HG03064 (cell line): ENCODE measurements around the gene ABCD3.

ENCODE experiments used
- ATAC-seq: cut with Tn5 transposase; IDR thresholded peaks from one replicate; pipeline ENCODE4 v1.9.1; 2021; ENCODE audit warnings: low read depth; ENCODE audit not compliant: unreplicated experiment

ABCD3 gene

DNA sequence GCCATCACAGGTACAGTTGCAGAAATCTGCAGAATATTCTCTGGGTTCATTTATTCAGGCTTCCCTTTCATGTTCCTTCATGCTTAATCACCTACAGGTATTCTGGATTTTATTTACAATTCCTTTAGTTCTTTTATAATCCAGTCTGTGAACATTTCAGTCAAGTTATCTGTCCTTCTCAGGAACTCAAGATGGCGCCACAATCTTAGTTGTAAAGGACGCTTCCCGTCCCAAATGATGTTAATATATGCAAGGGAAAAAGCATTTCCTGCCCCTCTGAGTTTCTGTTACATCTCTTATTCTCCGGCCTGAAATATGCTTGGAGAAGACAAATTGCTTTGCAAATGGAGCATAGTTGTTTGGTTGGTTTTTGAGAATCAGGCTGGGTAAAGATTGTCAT is 104.1 kb downstream of the ABCD3 start:
- ATAC-seq = no peak

DNA sequence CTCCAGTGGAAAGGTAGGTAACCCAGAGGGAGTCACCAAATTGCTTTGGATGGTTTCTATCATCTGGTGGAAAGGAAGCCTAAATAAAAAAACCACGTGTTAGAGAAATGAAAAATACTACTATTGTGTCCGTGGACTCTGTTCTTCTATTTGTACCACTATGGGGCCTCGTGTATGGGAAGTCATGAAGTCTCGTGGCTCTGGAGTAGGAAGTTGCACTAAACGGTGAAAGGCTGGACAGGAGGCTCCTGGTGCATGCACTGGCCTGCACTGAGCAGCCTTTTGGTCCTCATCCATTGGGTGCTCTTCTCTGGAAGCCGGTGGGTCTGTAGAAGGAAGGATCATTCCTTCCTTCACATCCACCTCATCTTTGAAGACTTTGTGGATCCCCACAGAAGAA is 106.3 kb downstream of the ABCD3 start:
- no peak for ATAC-seq

DNA sequence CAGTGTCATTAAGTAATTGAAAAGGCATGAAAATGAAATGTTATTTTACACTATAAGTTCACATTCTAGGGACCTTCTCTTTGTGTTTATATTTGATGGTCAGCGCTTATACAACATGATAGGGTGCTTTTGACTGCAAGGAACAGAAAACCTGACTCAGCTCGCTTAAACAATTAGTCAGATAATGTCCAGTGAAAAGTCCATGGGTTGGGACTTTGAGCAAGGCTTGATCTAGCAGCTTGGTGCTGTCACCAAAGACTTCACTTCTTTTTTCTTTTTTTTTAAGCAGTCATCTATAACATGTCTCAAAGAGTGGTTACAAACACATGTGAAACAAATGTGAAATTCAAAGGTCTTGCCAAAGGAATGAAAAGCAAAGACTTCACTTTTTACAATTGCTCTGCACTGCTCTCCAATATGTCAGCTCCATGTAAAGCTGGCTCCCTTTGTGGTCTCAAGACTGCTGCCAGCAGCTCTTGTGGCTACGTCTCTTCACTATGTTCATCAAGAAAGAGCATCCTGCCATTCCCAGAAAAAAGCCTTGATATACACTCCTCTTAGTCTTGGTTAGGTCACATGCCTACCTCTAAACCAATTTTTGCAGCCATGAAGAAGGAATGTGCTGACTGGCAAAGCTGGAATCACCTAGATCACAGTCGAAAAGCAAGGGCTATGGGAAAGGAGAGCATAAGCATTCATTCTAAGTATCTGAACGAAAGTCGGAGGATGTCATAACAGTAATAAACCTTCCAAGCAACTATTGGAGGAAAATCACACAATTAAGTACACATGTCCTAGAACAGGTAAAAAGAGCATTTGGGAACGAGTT is 108.2 kb downstream of the ABCD3 start:
- ATAC-seq = no peak

DNA sequence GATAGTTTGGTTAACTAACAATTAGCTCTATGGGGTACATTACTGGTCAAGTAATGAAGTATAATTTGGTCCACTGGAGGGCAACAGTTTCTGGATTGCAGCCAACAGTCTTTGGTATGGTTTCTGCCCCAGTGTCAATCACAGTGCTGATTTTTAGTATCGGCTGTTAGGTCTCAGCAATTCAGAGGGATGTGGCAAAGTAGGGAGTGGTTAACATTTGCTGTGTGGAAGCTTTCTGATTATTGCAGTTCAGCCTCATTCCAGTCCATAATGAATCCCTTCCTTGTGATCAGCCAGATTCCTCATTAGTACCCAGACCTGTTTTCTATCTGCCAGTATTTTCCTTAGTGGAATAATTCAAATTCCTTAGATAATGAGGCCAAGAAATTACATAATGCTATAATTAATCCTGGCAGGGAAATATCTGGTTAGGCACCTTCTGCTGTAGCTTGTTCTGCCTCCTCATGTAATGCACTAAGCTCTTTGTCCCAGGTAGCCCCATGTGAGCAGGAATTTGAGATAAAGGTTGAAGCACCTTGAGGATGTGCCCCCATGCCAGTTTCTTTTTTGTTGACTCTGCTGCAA is 109.3 kb downstream of the ABCD3 start:
- ATAC-seq = no peak

DNA sequence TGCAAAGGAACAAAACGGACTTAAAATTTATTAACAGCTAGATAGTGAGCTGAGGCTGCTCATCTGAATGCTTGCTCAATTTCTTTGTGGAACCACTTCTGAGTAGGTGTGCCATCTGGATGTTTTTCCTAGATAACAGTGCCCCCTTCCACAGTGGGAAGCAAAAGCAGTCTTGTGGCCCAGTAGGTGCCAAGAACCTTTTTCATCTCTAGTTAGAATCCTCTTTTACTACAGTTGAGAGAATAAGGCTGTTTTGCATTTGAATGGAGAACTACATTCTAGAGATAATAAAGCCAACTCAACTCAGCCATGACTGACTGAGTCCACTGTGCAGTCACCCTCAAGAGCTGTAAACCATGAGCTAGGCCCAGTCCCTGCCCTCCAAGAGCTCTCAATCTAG is 110.1 kb downstream of the ABCD3 start:
- ATAC-seq = no peak

DNA sequence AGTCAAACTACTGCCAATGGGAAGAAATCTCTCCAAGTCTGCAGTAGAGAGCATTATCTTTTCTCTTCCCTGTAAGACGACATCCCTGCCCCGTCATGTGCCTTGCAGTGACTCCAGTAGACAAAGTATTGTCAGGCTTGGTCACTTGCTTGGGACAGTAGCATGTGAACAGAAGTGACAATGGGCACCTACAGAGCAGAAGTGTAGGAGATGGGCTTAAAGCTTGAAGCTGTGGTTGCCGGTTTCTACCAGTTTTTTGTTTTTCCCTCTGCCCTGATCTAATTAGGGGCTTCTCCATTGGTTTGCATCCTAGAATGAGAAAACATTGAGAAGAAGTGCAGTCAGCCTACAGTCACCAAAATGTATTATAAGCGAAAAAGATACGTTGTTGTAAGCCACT is 110.6 kb downstream of the ABCD3 start:
- ATAC-seq = no peak

DNA sequence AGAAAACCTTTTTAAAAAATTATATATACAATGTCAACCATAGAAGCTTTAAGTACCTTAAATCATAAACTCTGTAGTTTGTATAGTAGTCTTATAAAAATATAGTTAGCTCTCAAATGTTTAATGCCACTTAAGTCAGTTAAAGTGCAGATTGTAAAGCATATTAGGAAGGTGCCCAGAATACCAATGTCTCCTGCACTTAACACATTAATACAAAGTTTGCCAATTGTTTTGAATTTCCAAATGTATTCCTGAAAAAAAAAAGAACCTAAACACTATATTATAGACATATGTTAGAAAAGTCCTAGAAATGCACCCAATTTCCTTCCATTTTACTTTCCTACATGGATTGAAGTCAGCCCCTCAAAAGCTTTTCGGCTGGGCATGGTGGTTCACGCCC is 111.2 kb downstream of the ABCD3 start:
- no peak for ATAC-seq

DNA sequence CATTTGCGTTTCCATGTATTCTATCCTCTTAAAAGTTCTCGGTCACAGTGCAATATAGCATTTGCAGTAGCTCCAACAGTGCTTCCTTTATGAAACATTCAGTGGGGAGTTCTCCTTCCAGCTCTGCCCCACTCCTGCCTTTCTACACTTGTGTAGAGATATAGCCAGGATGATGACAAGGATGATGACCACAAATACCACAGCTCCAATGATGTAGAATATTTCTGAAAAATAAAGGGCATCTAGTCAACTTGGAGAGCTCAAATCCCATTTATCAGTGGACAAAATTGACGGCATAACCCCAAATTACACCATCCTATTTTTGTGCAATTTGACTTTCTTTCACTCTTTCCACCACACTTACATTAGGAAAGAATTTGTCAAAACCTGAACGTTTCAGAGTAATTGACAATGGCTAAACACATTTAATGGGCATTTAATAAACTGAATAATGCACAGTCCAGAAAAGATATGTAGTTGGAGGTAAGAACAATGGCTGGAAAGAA is 112.2 kb downstream of the ABCD3 start:
- no peak for ATAC-seq

DNA sequence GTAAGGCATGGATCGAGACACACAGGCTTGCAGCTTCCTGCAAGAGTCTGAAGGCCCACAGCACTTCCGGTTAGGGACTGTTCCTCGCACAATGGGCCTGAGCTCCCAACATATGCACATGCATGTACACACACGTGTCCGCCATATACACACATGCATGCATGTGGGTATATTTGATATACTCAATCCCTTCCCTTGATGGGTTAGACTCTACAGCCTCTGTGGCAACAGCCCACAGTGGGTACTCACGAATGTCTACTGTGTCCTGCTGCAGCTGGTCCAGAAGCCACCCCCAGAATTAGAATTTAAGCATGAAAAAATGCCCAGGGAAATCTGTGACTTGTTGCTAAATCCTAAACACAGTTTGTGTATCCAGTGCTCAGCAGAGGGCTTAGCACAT is 113.5 kb downstream of the ABCD3 start:
- ATAC-seq = no peak

DNA sequence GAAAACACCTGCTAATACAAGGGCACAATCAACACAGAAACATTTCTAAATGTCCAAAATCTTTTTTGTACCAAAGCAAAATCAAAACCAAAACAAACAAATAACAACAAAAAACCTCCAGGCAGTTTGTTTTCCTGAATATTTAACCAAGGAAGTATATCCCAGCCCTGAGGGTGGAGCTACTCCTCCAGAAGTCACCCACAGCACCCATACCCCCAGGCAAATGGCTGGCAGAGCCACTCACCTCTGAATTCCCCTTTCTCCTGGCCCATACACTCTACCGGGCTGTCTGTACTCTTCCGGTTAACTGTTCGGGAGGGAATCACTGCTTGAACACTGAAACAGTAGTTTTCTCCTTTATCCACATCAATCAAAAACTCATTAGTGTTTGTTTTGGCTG is 113.9 kb downstream of the ABCD3 start:
- no peak for ATAC-seq

DNA sequence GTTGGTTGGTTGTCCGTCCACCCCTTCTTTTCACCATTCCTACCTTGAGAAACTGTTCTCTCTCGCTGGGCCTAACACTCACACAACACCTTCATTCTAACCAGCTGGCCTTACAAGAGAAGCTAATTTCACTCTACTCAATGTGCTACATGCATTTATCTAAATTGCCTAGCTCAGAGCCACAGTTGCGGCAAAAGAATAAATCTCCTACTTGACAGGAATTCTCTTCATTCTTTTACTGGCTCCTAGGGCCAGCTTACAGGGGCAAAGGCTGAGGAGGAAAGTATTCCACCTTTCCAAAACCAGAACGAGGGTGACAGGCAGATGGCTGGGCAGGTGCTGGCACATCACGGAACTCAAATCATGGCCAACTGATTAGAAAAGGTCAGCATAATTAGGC is 116.9 kb downstream of the ABCD3 start:
- no peak for ATAC-seq

DNA sequence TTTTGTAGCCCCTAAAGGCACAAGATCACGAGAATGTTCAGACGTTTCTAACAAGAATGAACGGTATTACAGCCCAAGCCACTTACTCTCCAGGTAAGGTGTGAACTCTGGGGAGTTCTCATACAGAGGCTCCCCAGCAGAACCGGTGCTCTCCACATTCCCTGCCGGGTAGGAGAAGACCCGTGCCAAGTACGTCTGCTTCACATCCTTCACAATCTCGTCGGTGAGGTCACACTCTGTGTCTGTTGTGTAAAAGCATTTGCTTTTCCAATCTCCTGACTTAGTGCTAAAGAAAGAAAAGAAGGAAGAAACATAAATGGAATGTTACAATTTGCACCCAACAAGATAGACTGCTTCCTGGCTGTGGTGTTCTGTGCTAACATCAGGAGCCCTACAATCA is 117.7 kb downstream of the ABCD3 start:
- no peak for ATAC-seq

DNA sequence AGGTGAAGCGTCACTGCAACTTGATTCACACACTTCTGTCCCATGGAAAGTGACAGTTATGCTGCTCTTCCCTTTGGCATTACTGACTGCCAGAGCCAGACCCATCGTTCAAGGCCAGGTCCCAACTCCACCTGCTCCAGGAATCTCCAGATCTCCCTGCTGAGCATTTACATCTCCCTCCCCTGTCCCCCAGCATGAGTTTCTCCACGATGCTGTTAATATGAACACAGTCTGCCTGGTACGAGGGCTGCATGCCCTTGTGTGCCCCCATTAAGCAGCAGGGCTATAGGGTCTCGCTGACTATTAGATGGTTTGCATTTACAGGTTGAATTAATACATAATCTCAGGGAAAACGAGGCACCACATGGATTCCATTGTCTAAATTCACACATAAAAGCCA is 119.1 kb downstream of the ABCD3 start:
- no peak for ATAC-seq

DNA sequence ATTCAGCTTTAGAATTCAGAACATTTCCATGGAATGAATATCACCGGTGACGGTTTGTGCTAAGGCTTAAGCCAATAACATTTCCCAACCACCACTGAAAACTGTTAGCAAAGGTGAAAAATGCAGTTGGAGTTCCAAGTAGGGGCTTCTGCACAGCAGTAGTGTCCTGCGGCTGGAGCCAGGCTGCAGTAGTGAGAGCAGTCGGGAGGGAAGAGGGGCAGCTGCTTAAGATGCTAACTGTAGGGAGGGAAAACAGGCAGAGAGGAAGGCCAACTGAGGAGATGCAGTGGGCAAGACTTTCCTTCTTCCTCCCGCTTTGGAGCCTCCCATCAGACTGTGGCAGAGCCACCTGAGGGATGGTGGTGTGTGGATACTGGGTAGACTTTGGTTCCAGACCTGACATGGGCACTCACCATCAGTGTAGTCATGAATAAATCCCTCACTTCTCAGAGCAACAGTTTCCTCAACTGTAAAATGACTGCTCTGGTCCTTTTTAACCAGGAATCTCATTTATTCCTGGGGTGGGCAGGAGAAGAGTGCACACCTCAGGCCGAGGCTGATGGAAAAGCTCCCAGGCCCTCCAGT is 120.1 kb downstream of the ABCD3 start:
- no peak for ATAC-seq

DNA sequence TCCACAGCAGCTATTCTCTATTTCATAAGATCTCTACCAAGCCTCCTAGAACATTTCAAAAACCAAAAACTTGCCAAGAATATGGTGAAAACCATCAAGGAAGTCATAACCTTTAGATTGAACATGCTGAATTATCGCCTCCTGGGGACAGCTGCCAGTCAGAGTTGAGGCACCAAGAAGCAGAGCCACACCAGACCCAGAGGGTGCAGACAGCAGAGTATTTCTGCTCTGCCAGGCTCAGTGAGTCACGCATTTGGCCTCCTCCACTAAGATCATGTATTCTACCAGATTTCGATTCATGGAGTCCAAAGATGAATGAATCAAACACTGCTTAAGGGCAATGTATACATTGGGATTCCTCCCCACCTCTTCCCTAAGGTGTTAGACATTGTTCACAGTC is 121.3 kb downstream of the ABCD3 start:
- no peak for ATAC-seq

DNA sequence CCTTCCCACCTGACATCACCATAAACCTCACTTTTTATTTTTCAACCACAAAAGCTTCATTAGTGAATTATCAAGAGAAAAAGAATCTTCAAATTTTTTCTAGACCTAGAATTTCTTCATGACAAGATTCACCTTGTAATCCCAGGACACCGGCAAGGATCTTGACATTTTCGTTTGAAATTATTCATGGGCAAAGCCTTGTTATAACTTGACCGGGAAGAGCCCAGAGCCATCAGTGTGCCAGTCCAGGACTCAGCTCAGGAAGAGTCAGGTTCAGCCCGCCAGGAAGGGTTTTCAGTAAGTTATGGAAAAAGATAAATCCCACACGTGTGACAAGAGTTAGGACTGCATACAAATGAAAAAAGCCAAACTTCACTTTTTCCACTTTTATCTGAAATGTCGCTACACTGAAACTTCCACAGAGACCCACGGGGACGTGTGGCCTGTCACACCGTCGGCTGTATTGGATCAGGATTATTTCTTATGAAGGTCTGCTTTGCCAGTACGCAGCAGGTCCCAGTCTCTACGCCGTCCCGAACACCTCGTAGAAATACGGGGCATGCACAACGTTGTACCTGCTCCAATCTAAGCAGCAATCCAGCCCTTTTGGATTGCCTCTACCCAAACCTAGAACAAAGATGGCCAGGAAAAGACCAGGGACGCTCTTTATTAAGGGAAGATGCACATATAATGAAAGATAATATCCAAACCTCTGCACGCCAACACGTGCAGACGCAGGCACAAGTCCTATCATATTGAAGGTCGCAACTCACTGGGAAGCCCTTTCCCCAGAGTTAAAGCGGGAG is 122.5 kb downstream of the ABCD3 start:
- ATAC-seq = no peak

DNA sequence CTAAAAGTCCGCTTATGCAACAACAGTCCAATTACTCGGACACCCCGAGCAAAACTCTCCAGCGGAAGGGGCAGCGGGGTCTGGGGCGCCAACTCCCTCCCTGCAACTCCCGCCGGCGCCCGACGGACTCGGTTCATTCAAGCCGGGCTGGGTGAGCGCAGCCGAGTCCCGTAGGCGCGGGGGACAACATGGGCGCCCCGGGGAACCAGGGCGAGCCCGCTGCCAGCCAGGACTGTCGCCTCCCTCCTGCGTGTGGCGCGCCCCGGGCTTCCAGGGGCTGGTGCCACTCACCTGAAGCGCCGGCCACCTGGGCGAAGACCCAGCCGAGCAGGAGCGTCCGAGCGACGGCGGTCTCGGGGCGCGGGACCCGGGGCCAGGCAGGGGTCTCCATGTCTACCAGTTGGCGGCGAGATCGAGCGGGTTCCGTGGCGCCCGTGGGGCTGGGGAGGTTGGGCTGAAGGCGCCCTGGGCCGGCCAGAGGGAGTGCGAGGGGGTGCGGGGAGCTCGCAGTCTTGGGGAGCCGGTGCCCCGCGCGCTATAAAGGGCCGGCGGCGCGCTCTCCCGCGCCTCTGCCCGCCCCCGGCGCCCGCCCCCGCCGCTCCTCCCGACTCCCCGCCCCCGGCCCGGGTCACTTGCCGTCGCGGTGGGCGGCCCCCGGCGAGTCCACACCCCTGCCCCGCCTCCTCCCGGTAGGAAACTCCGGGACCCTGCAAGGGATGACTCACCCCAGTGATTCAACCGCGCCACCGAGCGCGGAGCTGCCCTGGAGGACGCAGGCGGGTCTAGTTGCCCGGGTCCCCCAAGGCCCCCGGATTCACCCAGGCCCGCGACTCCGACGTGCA is 123.3 kb downstream of the ABCD3 start, which contains the start of gene F3:
F3 (minus strand) TSS at position 514 of the 842 bp plus-strand sequence; CDS start at position 391, 123 bp downstream.
- ATAC-seq = peak; percentile 76

DNA sequence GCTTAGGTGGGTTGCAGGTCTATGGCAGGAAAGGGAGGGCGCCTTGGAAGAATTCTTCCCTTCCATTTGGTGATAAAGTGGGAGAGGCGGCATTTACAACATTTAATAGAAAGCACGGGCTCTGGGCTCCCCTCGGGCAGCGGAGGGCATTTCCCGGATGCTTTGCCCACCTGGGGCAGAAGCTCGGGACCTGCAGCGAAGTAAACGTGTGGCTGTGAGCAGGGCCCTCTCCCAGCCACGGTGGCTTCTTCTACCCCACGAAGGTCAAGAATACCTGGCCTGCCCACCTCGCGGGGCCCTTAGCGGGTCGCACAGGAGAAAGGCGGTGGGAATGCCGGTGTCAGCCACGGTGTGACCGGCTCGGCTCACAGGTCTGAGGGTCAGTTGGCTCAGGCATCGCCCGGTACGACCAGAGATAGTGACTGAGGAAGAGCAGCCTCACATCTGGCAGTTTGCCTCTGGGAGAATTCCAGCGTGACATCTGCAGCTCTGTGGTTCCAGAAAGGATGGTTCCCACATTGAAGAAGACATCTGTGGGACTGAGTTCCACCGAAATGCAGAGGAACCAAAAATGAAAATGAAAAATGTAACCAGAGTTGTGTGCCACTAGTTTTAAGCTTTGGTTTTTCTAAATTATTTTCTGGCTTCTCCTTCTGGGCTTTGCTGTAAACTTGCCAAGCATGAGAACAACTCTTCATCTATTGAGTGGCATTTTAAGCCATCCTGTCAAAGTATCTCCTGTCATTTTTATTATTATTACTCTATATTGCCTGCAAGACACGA is 124.1 kb downstream of the ABCD3 start:
- peak; percentile 22 for ATAC-seq

DNA sequence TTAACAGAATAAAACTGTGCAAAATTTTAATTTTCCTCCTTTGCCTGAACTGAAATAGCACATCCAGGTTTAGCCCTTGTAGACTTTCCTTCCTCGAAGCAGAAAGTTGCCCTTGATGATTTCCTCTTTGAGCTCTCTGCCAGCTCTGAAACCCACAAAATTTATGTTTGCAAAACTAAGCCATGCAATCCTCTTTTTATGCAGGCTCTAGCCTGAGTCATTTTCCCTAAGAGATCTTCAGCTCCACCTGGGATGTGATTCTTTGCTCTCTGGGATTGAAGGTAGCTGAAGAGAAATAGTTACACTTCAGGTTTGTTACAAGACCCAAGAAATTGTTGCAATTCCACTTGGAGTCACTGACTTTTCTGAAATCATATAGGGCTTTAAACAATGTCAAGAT is 124.8 kb downstream of the ABCD3 start:
- ATAC-seq = no peak
